ENCODE data around the gene RPSA.
"Not testable (repeated sequence)": the region's sequence is repeated elsewhere in the genome, so short reads cannot be mapped to it uniquely, and the experiment has no call there.

RPSA gene

GRCh38 chr3:39412668-39413260 lies 6.2 kb downstream of the RPSA start:
- DNase-seq (ENCODE audit: low spot score) = no peak
- TF ChIP-seq CTCF (IDR thresholded peaks at IDR 0.05; ENCODE audit: extremely low read depth, insufficient read depth, missing control alignments) = no peak

DNA sequence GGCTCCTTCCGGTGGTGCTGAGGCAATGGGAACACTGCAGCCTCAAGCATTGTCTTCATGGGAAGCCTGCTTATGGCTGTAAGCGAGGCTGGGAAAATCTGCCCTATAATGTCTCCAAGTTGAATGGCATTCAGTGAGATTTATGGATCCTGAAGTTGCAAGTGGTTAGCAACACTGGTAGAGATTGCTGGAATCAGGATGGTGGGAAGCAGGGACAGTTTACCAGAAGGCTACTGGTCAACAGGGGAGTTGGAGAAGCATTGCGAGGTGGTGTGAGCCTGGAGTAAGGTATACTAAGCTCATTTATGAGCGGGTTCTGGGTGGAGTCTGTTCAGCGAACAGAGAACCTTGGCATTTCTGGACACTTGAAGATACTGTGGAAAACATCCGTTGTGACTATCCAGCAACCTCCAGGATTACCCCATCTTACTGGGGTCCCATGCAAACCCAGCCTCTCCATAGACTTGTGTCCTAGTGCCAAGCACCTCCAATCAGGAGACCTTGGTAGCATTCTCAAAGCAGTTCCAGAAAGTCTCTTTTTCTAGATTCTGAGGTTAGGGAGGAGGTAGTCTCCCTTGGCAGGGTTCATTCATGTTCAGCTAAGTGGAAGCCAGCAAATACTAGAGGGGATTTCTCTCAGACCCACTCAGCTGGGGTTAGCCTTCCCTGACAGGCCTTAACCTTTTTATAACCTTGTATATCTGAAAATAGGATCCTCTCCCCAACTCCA lies 7.3 kb downstream of the RPSA start:
- in situ Hi-C loops (cut with MboI; ENCODE audit: low pct_unique_long_range_greater_than_20kb, low sequenced_read_pairs, unreplicated experiment) = no loop called here
- no peak for TF ChIP-seq CTCF (IDR thresholded peaks at IDR 0.05; ENCODE audit: extremely low read depth, insufficient read depth, missing control alignments)
- no peak for DNase-seq (ENCODE audit: low spot score)

More at GRCh38 chr3:39412668-39413260, 6.2 kb downstream of the RPSA start:
- in situ Hi-C loops (cut with MboI; ENCODE audit: low pct_unique_long_range_greater_than_20kb, low sequenced_read_pairs, unreplicated experiment) = no loop called here

GRCh38 chr3:39414421-39414907 lies 7.9 kb downstream of the RPSA start:
- no peak for TF ChIP-seq CTCF (IDR thresholded peaks at IDR 0.05; ENCODE audit: extremely low read depth, insufficient read depth, missing control alignments)
- in situ Hi-C loops (cut with MboI; ENCODE audit: low pct_unique_long_range_greater_than_20kb, low sequenced_read_pairs, unreplicated experiment) = no loop called here
- DNase-seq (ENCODE audit: low spot score) = no peak

DNA sequence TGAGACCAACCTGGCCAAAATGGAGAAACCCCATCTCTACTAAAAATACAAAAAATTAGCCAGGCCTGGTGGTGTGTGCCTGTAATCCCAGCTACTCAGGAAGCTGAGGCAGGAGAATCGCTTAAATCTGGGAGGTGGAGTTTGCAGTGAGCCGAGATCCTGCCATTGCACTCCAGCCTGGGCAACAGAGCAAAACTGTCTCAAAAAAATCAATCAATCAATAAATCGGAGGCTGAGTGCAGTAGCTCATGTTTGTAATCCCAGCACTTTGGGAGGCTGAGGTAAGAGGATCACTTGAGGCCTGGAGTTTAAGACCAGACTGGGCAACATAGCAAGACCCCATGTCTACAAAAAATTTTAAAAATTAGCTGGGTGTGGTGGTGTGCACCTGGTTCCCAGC lies 8.8 kb downstream of the RPSA start:
- in situ Hi-C loops (cut with MboI; ENCODE audit: low pct_unique_long_range_greater_than_20kb, low sequenced_read_pairs, unreplicated experiment) = not testable (repeated sequence)

GRCh38 chr3:39415983-39416382 lies 9.5 kb downstream of the RPSA start:
- no peak for TF ChIP-seq CTCF (IDR thresholded peaks at IDR 0.05; ENCODE audit: extremely low read depth, insufficient read depth, missing control alignments)
- no peak for DNase-seq (ENCODE audit: low spot score)
- in situ Hi-C loops (cut with MboI; ENCODE audit: low pct_unique_long_range_greater_than_20kb, low sequenced_read_pairs, unreplicated experiment) = no loop called here

More for the DNA sequence above, 8.8 kb downstream of the RPSA start:
- not testable (repeated sequence) for DNase-seq (ENCODE audit: low spot score)

GRCh38 chr3:39416998-39417397 lies 10.5 kb downstream of the RPSA start:
- DNase-seq (ENCODE audit: low spot score); in situ Hi-C loops (cut with MboI; ENCODE audit: low pct_unique_long_range_greater_than_20kb, low sequenced_read_pairs, unreplicated experiment): not testable (repeated sequence)

DNA sequence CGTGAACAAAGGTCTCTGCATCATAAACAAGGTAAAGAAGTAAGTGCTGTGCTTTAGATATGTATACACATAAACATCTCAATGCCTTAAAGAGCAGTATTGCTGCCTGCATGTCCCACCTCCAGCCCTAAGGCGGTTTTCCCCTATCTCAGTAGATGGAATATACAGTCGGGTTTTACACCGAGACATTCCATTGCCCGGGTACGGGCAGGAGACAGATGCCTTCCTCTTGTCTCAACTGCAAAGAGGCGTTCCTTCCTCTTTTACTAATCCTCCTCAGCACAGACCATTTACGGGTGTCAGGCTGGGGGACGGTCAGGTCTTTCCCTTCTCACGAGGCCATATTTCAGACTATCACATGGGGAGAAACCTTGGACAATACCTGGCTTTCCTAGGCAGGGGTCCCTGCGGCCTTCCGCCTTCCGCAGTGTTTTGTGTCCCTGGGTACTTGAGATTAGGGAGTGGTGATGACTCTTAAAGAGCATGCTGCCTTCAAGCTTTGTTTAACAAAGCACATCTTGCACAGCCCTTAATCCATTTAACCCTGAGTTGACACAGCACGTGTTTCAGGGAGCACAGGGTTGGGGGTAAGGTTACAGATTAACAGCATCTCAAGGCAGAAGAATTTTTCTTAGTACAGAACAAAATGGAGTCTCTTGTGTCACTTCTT lies 12.2 kb downstream of the RPSA start:
- in situ Hi-C loops (cut with MboI; ENCODE audit: low pct_unique_long_range_greater_than_20kb, low sequenced_read_pairs, unreplicated experiment); DNase-seq (ENCODE audit: low spot score): not testable (repeated sequence)

- in situ Hi-C loops (cut with MboI; ENCODE audit: low pct_unique_long_range_greater_than_20kb, low sequenced_read_pairs, unreplicated experiment) = no loop called here
- DNase-seq (ENCODE audit: low spot score) = no peak
- no peak for TF ChIP-seq CTCF (IDR thresholded peaks at IDR 0.05; ENCODE audit: extremely low read depth, insufficient read depth, missing control alignments)
These were observed 13.3 kb downstream of the RPSA start for GRCh38 chr3:39419742-39420315.

Measured in GM13977 (cell line).